Right hindlimb (tissue), 1 donor: Measurements from ENCODE around the gene GFRA3.
"Not testable (repeated sequence)": the region's sequence is repeated elsewhere in the genome, so short reads cannot be mapped to it uniquely, and the experiment has no call there.

ENCODE experiments used
- DNase-seq: peaks from one replicate; pipeline ENCODE4 v3.0.0-alpha.2; 2018

GFRA3 gene, protein sequence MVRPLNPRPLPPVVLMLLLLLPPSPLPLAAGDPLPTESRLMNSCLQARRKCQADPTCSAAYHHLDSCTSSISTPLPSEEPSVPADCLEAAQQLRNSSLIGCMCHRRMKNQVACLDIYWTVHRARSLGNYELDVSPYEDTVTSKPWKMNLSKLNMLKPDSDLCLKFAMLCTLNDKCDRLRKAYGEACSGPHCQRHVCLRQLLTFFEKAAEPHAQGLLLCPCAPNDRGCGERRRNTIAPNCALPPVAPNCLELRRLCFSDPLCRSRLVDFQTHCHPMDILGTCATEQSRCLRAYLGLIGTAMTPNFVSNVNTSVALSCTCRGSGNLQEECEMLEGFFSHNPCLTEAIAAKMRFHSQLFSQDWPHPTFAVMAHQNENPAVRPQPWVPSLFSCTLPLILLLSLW

DNA sequence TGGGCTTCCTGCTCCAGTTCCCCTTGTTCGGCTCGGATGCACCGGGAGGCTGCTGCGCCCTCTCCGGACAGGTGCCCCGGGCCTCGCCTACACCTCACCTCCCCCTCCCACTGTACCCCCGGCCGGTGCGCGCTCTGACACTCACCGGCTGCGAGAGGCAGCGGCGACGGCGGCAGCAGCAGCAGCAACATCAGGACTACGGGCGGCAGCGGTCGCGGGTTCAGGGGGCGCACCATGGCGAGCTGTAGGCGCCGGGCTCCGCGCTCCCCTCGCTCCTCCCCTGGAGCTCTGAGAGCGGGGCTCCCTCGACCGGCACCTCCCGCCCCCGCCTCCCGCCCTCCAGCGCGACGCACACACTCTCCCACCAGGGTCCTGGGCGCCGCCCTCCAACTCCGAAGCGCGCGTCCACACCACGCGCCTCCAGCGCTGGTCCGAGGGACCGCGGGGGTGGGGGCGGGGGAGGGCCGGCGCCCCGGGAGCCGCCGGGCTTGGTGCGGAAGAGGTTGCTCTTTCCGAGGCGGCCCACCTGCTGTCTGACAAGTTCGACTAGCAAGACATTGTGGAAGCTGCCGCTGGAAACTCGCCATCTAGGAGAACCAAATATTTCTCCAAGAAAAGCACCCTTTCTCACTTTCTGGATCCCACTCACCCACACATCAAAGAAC is at the start of gene GFRA3:
TSS of gene GFRA3 (minus strand) at position 433 of the 665 bp plus-strand sequence. CDS start at position 236, 197 bp downstream.
- DNase-seq: no peak

GRCh38 chr5:138318211-138318610 is 43.8 kb upstream of the GFRA3 start:
- DNase-seq: not testable (repeated sequence)

- no peak for DNase-seq
These were observed 41.9 kb upstream of the GFRA3 start for GRCh38 chr5:138316355-138316754.

- no peak for DNase-seq
These were observed 41.4 kb upstream of the GFRA3 start for GRCh38 chr5:138315751-138316278.

GRCh38 chr5:138305797-138306196 is 31.4 kb upstream of the GFRA3 start:
- DNase-seq: no peak

- DNase-seq: no peak
These were observed 29.0 kb upstream of the GFRA3 start for GRCh38 chr5:138303372-138303771.

DNA sequence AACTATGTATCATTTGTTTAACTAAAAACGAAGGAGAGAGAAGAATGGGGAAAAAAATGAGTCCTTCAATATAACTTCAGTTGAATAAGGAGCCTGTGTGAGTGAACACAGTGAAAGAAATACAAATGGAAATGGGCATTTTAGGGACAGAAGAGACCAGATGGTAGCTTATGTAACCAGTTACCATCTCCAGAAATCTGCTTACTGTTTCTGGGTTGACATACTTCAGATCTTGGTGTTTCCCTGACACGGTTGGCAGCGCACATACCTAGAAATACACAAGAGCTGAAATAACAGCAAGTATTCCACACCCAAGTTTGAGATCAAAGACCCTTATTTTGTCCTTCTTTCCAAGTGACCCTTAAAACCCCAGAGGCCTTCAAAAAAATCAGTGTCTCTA is 14.9 kb upstream of the GFRA3 start:
- no peak for DNase-seq

DNA sequence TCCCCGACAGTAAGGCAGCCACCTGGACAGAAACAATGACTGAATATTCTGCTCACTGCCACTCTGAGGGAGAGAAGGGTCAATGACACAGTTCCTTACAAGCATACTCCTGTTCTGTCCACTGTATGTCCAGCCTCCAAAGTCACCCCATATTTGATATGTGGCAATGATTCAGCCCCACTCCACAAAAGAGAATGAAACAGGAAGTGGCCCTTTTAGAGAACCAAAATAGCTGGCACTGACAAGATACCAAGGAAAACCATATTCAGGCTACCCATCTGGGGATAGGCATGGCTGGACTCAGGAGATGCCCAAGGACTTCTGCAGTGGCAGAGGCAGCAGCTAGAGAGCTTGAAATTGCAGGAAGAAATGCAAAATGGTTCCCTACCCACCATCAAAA is 12.8 kb upstream of the GFRA3 start:
- no peak for DNase-seq

GRCh38 chr5:138282920-138283742 is 8.7 kb upstream of the GFRA3 start:
- DNase-seq: peak; percentile 34

- DNase-seq: no peak
These were observed 6.5 kb upstream of the GFRA3 start for GRCh38 chr5:138280915-138281314.

GRCh38 chr5:138276402-138277054 is 2.1 kb upstream of the GFRA3 start:
- no peak for DNase-seq

DNA sequence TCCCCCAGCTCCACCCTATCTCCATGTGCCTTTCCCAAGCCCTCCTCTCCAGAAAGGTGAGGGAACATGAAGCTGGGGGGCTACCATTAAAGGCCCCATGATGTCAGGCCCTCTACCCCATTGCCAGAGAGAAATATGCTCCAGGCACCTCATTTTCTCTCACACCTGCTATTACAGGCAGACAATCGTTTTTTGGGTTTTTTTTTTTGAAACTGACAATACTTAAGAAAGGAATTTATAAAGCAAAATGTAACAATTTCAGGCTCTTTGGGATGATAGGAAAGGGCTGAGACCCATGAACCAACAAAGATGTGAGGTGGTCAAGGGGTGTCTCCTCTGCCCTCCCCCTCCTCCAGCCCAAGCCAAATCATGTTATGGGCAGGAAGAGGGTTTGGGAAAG is 1.5 kb upstream of the GFRA3 start:
- no peak for DNase-seq

- no peak for DNase-seq
These were observed 960 bp upstream of the GFRA3 start for GRCh38 chr5:138275379-138275782.

- no peak for DNase-seq
These were observed 610 bp downstream of the GFRA3 start for GRCh38 chr5:138273834-138274188.

DNA sequence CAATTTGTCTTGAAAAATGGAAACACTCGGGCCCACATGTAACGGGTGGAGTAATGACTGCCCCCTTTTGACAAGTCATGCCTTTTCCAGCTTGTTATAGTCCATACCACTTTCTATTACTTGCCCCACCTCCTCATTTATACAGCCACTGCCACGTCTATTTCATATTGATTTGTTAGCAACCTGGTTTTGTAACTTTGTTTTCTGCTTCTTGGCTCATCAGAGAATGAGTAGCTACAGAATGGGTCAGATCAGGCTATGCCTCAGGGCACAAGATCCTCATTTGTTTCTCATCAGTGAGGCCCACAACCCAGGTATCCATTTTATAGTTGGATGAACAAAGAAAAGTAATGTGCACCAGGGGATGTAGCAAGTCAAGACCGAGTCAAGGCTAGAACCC is 1.7 kb downstream of the GFRA3 start:
- DNase-seq: no peak

- DNase-seq: no peak
These were observed 3.1 kb downstream of the GFRA3 start for GRCh38 chr5:138271281-138271680.

GRCh38 chr5:138264183-138264582 is 10.2 kb downstream of the GFRA3 start:
- no peak for DNase-seq

- no peak for DNase-seq
These were observed 10.8 kb downstream of the GFRA3 start for GRCh38 chr5:138263581-138263980.

DNA sequence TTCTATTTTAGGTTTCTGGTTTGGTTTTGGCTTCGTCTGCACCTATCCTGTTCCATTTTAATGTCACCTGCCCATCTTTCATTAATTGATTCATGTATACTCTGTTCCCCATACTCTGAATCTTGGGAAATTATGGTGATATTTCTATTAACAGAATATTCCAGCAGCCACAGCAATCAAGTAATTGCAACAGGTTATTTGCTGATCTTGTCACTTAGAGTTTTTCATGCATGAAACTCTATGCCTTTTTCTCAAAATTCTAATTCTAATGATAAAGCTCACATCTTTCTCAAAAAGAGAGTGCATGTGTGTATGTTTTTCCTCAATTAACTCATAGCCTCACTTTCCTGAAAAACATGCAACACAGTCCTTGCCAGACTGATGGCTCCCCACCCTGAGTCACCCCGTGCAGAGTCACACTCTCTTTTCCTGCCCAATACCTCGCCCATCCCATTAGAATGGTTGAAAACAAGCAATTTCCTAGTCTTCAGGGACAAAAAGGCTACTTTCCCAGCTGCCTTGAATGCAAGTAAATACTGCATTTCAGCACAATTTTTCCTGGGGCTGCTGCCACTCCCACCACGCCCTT is 15.6 kb downstream of the GFRA3 start:
- DNase-seq: no peak

DNA sequence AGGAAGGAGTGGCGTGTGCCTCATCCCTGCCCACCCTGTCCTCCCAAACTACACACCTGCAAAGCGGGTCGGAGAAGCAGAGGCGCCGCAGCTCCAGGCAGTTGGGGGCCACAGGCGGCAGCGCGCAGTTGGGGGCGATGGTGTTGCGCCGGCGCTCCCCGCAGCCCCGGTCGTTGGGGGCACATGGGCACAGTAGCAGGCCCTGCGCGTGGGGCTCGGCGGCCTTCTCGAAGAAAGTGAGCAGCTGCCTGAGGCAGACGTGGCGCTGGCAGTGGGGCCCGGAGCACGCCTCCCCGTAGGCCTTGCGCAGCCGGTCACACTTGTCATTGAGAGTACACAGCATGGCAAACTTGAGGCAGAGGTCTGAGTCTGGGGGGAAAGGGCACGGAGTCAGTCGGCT is 16.8 kb downstream of the GFRA3 start:
- no peak for DNase-seq

- DNase-seq: no peak
These were observed 21.5 kb downstream of the GFRA3 start for GRCh38 chr5:138252944-138253343.

GRCh38 chr5:138247800-138248199 is 26.6 kb downstream of the GFRA3 start:
- not testable (repeated sequence) for DNase-seq
